ENCODE measurements around the gene CRNN. TPM values are rescaled to one million over a fixed set of nuclear protein-coding genes. Genes with fewer than 3 reads are reported as not detected.

The CRNN gene
- not detected in 2 replicates for total RNA-seq

- DNase-seq = no peak
These were observed at the start of gene CRNN for GRCh38 chr1:152413909-152414308. CRNN (minus strand) TSS chr1:152414263; CDS start chr1:152412233, 2,030 bp downstream.

- DNase-seq = no peak
These were observed 48.6 kb upstream of the CRNN start for GRCh38 chr1:152462636-152463035.

- DNase-seq = peak; percentile 79
These were observed 47.5 kb upstream of the CRNN start for GRCh38 chr1:152461544-152461943.

DNA sequence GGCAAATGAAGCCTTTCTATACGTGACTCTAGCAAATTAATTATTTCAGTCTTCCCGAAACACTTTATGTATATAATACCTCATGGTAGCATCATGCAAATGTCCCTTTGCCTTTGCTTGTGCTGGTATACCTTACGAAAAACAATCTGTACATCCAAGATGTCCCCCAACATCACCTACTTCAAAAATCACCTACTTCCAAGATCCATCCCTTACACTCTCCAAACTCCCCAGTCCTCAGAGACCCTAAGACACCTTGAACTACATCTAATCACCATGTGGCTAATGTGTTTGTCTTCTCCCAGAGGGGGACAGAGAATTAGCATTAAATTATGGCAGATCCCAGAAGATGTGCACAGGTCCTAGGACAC lies 46.5 kb upstream of the CRNN start:
- DNase-seq = no peak

GRCh38 chr1:152459596-152460528 lies 45.8 kb upstream of the CRNN start:
- DNase-seq = peak; percentile 86

GRCh38 chr1:152458384-152459185 lies 44.5 kb upstream of the CRNN start:
- DNase-seq = peak; percentile 90

- no peak for DNase-seq
These were observed 43.5 kb upstream of the CRNN start for GRCh38 chr1:152457561-152457960.

DNA sequence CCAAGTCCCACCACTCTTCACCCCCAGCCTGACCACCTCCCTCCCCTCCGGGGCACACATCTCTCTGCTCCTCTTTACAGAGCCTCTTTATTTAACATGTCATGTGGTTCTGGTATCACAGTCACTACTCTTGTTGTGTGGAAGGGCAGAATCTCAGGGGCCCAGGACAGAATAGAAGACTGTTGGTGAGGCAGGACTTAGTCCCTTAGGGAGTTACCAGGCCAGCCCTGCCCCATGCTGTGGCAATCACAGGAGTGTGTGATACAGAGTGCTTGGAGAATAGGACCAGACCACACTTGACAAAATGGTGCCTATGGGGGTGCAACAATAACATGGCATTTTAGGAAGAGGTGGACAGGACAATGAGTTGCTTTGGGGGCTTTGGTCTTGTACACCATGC lies 43.0 kb upstream of the CRNN start:
- DNase-seq = no peak

GRCh38 chr1:152451254-152451653 lies 37.2 kb upstream of the CRNN start:
- no peak for DNase-seq

GRCh38 chr1:152449661-152450060 lies 35.6 kb upstream of the CRNN start:
- DNase-seq = no peak

- no peak for DNase-seq
These were observed 34.4 kb upstream of the CRNN start for GRCh38 chr1:152448496-152448895.

DNA sequence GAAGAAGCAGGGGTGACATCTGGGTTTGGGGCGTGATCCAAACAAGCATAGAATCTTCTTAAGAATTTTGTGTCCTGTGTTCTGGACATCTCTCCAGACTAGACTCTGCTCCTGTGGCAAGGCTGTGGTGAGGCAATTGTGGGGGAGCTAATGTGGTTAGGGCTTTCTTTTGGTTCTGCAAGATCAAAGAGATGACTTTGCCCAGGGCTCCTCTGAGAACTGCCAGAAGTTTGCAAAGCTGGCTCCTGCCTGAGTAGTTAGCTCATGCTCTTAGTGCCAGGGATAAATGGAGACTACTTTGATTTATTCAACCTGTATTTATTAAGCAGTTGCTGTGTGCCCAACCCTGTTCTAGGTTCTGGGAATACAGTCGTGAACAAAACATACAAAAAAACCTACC lies 34.0 kb upstream of the CRNN start:
- DNase-seq = no peak

GRCh38 chr1:152447484-152447883 lies 33.4 kb upstream of the CRNN start:
- DNase-seq = no peak

DNA sequence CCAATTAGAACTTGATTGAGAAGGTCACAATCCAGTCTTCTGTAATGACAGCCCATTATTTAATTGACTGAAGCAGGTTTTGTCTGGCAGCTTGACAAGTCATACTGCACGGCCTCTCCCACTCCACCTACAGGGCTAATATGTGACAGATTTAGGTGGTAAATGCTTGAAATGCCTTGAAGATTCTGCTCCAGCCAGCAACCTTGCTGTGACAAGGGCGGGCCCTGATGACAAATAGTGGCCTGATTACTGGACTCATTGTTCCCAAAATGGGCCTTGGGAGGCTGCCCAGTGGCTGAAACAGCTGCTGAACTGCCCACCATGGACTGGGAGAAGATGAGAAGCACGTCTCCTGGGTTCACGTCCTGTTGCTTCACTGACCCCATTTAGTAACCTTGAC lies 30.0 kb upstream of the CRNN start:
- no peak for DNase-seq

- DNase-seq = no peak
These were observed 28.7 kb upstream of the CRNN start for GRCh38 chr1:152442765-152443164.

DNA sequence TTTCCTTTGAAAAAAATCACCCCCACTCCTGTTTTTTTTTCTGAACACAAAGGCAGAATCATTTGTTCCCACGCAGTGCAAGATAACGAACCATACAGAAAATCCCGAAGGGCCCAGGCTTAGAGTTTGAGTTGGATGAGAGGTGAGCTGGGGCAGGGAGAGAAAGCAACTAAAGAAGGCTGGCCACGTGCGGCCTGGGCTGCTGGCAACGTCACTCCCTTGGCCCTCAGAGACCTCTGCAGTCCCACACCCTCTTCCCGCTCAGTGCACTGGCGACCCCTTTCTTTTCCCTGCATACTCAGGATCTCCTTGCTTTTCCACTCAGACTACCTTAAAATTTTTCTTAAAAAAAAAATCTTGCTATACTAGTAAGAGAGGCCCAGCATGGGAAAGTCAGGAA lies 28.2 kb upstream of the CRNN start:
- DNase-seq = no peak

- DNase-seq = no peak
These were observed 27.7 kb upstream of the CRNN start for GRCh38 chr1:152441756-152442155.

GRCh38 chr1:152440635-152441471 lies 26.8 kb upstream of the CRNN start:
- DNase-seq = peak; percentile 82

- DNase-seq = no peak
These were observed 22.8 kb upstream of the CRNN start for GRCh38 chr1:152436593-152437496.

DNA sequence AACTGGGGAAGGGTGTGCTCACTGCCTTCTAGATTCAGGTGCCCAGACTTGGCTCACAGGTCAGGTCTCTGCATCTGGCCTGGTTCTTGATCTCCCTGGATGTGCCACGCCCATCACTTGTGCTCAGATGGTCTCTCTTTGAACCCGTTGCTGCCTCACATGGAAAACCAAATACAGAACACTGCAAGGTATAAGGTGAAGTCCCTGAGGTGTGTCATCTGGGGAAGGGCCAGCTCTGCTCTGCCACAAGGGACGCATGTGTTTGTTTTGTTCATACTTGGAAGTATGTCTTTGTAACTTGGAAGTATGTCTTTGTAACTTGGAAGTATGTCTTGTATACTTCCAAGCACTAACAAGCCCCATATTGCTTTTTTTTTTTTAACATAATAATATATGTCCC lies 13.4 kb upstream of the CRNN start:
- no peak for DNase-seq

GRCh38 chr1:152426731-152427130 lies 12.7 kb upstream of the CRNN start:
- no peak for DNase-seq

- DNase-seq = no peak
These were observed 5.9 kb upstream of the CRNN start for GRCh38 chr1:152419917-152420316.
